ENCODE results near the gene NHERF1.
A peak's percentile ranks its signal among the peaks of the same experiment; 100 is the strongest.

GRCh38 chr17:74778960-74779359, 30.5 kb downstream of the NHERF1 start:
- TF ChIP-seq ELK1 (IDR thresholded peaks at IDR 0.05; ENCODE audit: borderline replicate concordance, low read depth, low read length): no peak
- TF ChIP-seq USF2 (IDR thresholded peaks at IDR 0.05; ENCODE audit: low read depth, low read length): no peak
- no peak for TF ChIP-seq CTCF (conservative IDR thresholded peaks at IDR 0.05; ENCODE audit: low read depth, low read length)
- TF ChIP-seq BHLHE40 (IDR thresholded peaks at IDR 0.05; ENCODE audit: low read depth, low read length): peak; percentile 46; the same call in 1 of the 2 replicates
- TF ChIP-seq FOS (IDR thresholded peaks at IDR 0.05; ENCODE audit: low read depth, low read length): peak; percentile 82
- TF ChIP-seq RCOR1 (IDR thresholded peaks at IDR 0.05; ENCODE audit: insufficient replicate concordance, low read length): no peak
- no peak for TF ChIP-seq RFX5 (IDR thresholded peaks at IDR 0.05; ENCODE audit: low read depth, low read length)
- no peak for TF ChIP-seq POLR2A (IDR thresholded peaks at IDR 0.05; ENCODE audit: low read depth, low read length)
- TF ChIP-seq CHD1 (IDR thresholded peaks at IDR 0.05; ENCODE audit: low read depth, low read length): no peak
